ENCODE data around the gene POC1B.

Gene POC1B

GRCh38 chr12:89437231-89437630, 88.6 kb downstream of the POC1B start:
- H3K9ac ChIP-seq (ENCODE audit: insufficient read length), result no peak overlapping the region
- no peak for DNase-seq (ENCODE audit: low read depth, low spot score)
- TF ChIP-seq POLR2AphosphoS5 (IDR thresholded peaks at IDR 0.05; ENCODE audit: borderline replicate concordance, low read depth, low read length) (no peak), FOXP2 (optimal IDR thresholded peaks at IDR 0.05; ENCODE audit: control extremely low read depth, extremely low read length, insufficient read depth) (no peak), EZH2 (IDR thresholded peaks at IDR 0.05) (no peak)
- H3K36me3 ChIP-seq (ENCODE audit: insufficient read depth, low read length), result no peaks in the 10 kb centered on the region; the same call in 1 of the 2 replicates
- H3K4me3 ChIP-seq, result no peak overlapping the region
- H3K27ac ChIP-seq, result no peak overlapping the region
- no peaks in the 10 kb centered on the region for H3K9me3 ChIP-seq (ENCODE audit: low read depth, low read length)

- H3K4me3 ChIP-seq, result no peak overlapping the region
- no peak overlapping the region for H3K27ac ChIP-seq
- H3K9me3 ChIP-seq (ENCODE audit: low read depth, low read length), result no peaks in the 10 kb centered on the region
- no peak overlapping the region for H3K9ac ChIP-seq (ENCODE audit: insufficient read length)
- H3K36me3 ChIP-seq (ENCODE audit: insufficient read depth, low read length), result no peaks in the 10 kb centered on the region; the same call in 1 of the 2 replicates
- no peak for TF ChIP-seq EZH2 (IDR thresholded peaks at IDR 0.05)
- no peak for DNase-seq (ENCODE audit: low read depth, low spot score)
Observed at GRCh38 chr12:89436062-89436461, 89.8 kb downstream of the POC1B start.

- DNase-seq (ENCODE audit: low read depth, low spot score), result no peak
- TF ChIP-seq POLR2AphosphoS5 (IDR thresholded peaks at IDR 0.05; ENCODE audit: borderline replicate concordance, low read depth, low read length), result no peak
- TF ChIP-seq EZH2 (IDR thresholded peaks at IDR 0.05), result no peak
- TF ChIP-seq FOXP2 (optimal IDR thresholded peaks at IDR 0.05; ENCODE audit: control extremely low read depth, extremely low read length, insufficient read depth), result no peak
- H3K36me3 ChIP-seq (ENCODE audit: insufficient read depth, low read length), result no peaks in the 10 kb centered on the region
- H3K9ac ChIP-seq (ENCODE audit: insufficient read length), result no peak overlapping the region
- H3K27ac ChIP-seq, result no peak overlapping the region
- no peaks in the 10 kb centered on the region for H3K9me3 ChIP-seq (ENCODE audit: low read depth, low read length)
- H3K4me3 ChIP-seq, result no peak overlapping the region
Observed at GRCh38 chr12:89433634-89434033, 92.2 kb downstream of the POC1B start.

GRCh38 chr12:89432396-89432795, 93.5 kb downstream of the POC1B start:
- DNase-seq (ENCODE audit: low read depth, low spot score), result no peak
- Histone ChIP-seq H3K27ac (no peak overlapping the region), H3K36me3 (ENCODE audit: insufficient read depth, low read length) (no peaks in the 10 kb centered on the region), H3K9ac (ENCODE audit: insufficient read length) (no peak overlapping the region), H3K9me3 (ENCODE audit: low read depth, low read length) (no peaks in the 10 kb centered on the region), H3K4me3 (no peak overlapping the region)
- TF ChIP-seq POLR2AphosphoS5 (IDR thresholded peaks at IDR 0.05; ENCODE audit: borderline replicate concordance, low read depth, low read length) (no peak), FOXP2 (optimal IDR thresholded peaks at IDR 0.05; ENCODE audit: control extremely low read depth, extremely low read length, insufficient read depth) (no peak), EZH2 (IDR thresholded peaks at IDR 0.05) (no peak)

GRCh38 chr12:89429528-89429927, 96.3 kb downstream of the POC1B start:
- DNase-seq (ENCODE audit: low read depth, low spot score), result no peak
- H3K36me3 ChIP-seq (ENCODE audit: insufficient read depth, low read length), result no peaks in the 10 kb centered on the region
- TF ChIP-seq FOXP2 (optimal IDR thresholded peaks at IDR 0.05; ENCODE audit: control extremely low read depth, extremely low read length, insufficient read depth), result no peak
- TF ChIP-seq POLR2AphosphoS5 (IDR thresholded peaks at IDR 0.05; ENCODE audit: borderline replicate concordance, low read depth, low read length), result no peak
- TF ChIP-seq EZH2 (IDR thresholded peaks at IDR 0.05), result no peak
- no peak overlapping the region for H3K4me3 ChIP-seq
- no peaks in the 10 kb centered on the region for H3K9me3 ChIP-seq (ENCODE audit: low read depth, low read length)
- H3K9ac ChIP-seq (ENCODE audit: insufficient read length), result no peak overlapping the region
- H3K27ac ChIP-seq, result no peak overlapping the region

- Histone ChIP-seq H3K27ac (no peak overlapping the region), H3K9me3 (ENCODE audit: low read depth, low read length) (no peaks in the 10 kb centered on the region), H3K36me3 (ENCODE audit: insufficient read depth, low read length) (no peaks in the 10 kb centered on the region), H3K4me3 (no peak overlapping the region), H3K9ac (ENCODE audit: insufficient read length) (no peak overlapping the region)
- TF ChIP-seq EZH2 (IDR thresholded peaks at IDR 0.05), result no peak
- TF ChIP-seq POLR2AphosphoS5 (IDR thresholded peaks at IDR 0.05; ENCODE audit: borderline replicate concordance, low read depth, low read length), result no peak
- TF ChIP-seq FOXP2 (optimal IDR thresholded peaks at IDR 0.05; ENCODE audit: control extremely low read depth, extremely low read length, insufficient read depth), result no peak
- DNase-seq (ENCODE audit: low read depth, low spot score), result no peak
Observed at GRCh38 chr12:89427508-89428156, 98.2 kb downstream of the POC1B start.

- Histone ChIP-seq H3K27ac (no peak overlapping the region), H3K9ac (ENCODE audit: insufficient read length) (no peak overlapping the region), H3K9me3 (ENCODE audit: low read depth, low read length) (no peaks in the 10 kb centered on the region), H3K36me3 (ENCODE audit: insufficient read depth, low read length) (no peaks in the 10 kb centered on the region), H3K4me3 (no peak overlapping the region)
- TF ChIP-seq EZH2 (IDR thresholded peaks at IDR 0.05), result no peak
- TF ChIP-seq FOXP2 (optimal IDR thresholded peaks at IDR 0.05; ENCODE audit: control extremely low read depth, extremely low read length, insufficient read depth), result no peak
- TF ChIP-seq POLR2AphosphoS5 (IDR thresholded peaks at IDR 0.05; ENCODE audit: borderline replicate concordance, low read depth, low read length), result no peak
- DNase-seq (ENCODE audit: low read depth, low spot score), result no peak
Observed at GRCh38 chr12:89424846-89425245, 101.0 kb downstream of the POC1B start.

- Histone ChIP-seq H3K36me3 (ENCODE audit: insufficient read depth, low read length) (no peaks in the 10 kb centered on the region), H3K9me3 (ENCODE audit: low read depth, low read length) (no peaks in the 10 kb centered on the region), H3K9ac (ENCODE audit: insufficient read length) (no peak overlapping the region), H3K27ac (no peak overlapping the region), H3K4me3 (no peak overlapping the region)
- no peak for DNase-seq (ENCODE audit: low read depth, low spot score)
- no peak for TF ChIP-seq FOXP2 (optimal IDR thresholded peaks at IDR 0.05; ENCODE audit: control extremely low read depth, extremely low read length, insufficient read depth)
- no peak for TF ChIP-seq POLR2AphosphoS5 (IDR thresholded peaks at IDR 0.05; ENCODE audit: borderline replicate concordance, low read depth, low read length)
Observed at GRCh38 chr12:89424389-89424788, 101.5 kb downstream of the POC1B start.
